ENCODE results near the gene CSTF2.
"Not testable (repeated sequence)": the region's sequence is repeated elsewhere in the genome, so short reads cannot be mapped to it uniquely, and the experiment has no call there.

The CSTF2 gene

GRCh38 chrX:100819837-100820666 is at the start of gene CSTF2:
TSS of gene CSTF2 (plus strand) at chrX:100820391. CDS start at chrX:100820417, 26 bp downstream.
- in situ Hi-C loops (cut with MboI; ENCODE audit: low sequenced_read_pairs) = no loop called here

GRCh38 chrX:100796371-100796770 is 23.8 kb upstream of the CSTF2 start:
- in situ Hi-C loops (cut with MboI; ENCODE audit: low sequenced_read_pairs) = not testable (repeated sequence)

GRCh38 chrX:100797359-100797758 is 22.8 kb upstream of the CSTF2 start:
- in situ Hi-C loops (cut with MboI; ENCODE audit: low sequenced_read_pairs) = no loop called here

GRCh38 chrX:100798484-100799214 is 21.5 kb upstream of the CSTF2 start:
- in situ Hi-C loops (cut with MboI; ENCODE audit: low sequenced_read_pairs) = no loop called here

- in situ Hi-C loops (cut with MboI; ENCODE audit: low sequenced_read_pairs) = no loop called here
Measured at GRCh38 chrX:100802843-100803242, 17.3 kb upstream of the CSTF2 start.

- in situ Hi-C loops (cut with MboI; ENCODE audit: low sequenced_read_pairs) = no loop called here
Measured at GRCh38 chrX:100804780-100805179, 15.4 kb upstream of the CSTF2 start.

- in situ Hi-C loops (cut with MboI; ENCODE audit: low sequenced_read_pairs) = not testable (repeated sequence)
Measured at GRCh38 chrX:100808265-100808664, 11.9 kb upstream of the CSTF2 start.

- in situ Hi-C loops (cut with MboI; ENCODE audit: low sequenced_read_pairs) = no loop called here
Measured at GRCh38 chrX:100812216-100813158, 7.7 kb upstream of the CSTF2 start.

- in situ Hi-C loops (cut with MboI; ENCODE audit: low sequenced_read_pairs) = no loop called here
Measured at GRCh38 chrX:100817340-100817739, 2.9 kb upstream of the CSTF2 start.

GRCh38 chrX:100819534-100819836 is 706 bp upstream of the CSTF2 start:
- in situ Hi-C loops (cut with MboI; ENCODE audit: low sequenced_read_pairs) = no loop called here

- in situ Hi-C loops (cut with MboI; ENCODE audit: low sequenced_read_pairs) = no loop called here
Measured at GRCh38 chrX:100829730-100830129, 9.5 kb downstream of the CSTF2 start.

- in situ Hi-C loops (cut with MboI; ENCODE audit: low sequenced_read_pairs) = no loop called here
Measured at GRCh38 chrX:100830143-100830542, 10.0 kb downstream of the CSTF2 start.

GRCh38 chrX:100830547-100830946 is 10.4 kb downstream of the CSTF2 start:
- in situ Hi-C loops (cut with MboI; ENCODE audit: low sequenced_read_pairs) = no loop called here

GRCh38 chrX:100831219-100831946 is 11.2 kb downstream of the CSTF2 start:
- in situ Hi-C loops (cut with MboI; ENCODE audit: low sequenced_read_pairs) = no loop called here

GRCh38 chrX:100850317-100850716 is 30.1 kb downstream of the CSTF2 start:
- in situ Hi-C loops (cut with MboI; ENCODE audit: low sequenced_read_pairs) = no loop called here

GRCh38 chrX:100852810-100853209 is 32.6 kb downstream of the CSTF2 start:
- in situ Hi-C loops (cut with MboI; ENCODE audit: low sequenced_read_pairs) = no loop called here

GRCh38 chrX:100863326-100863864 is 43.2 kb downstream of the CSTF2 start:
- in situ Hi-C loops (cut with MboI; ENCODE audit: low sequenced_read_pairs) = no loop called here

- in situ Hi-C loops (cut with MboI; ENCODE audit: low sequenced_read_pairs) = no loop called here
Measured at GRCh38 chrX:100864657-100865391, 44.6 kb downstream of the CSTF2 start.

GRCh38 chrX:100868273-100868672 is 48.1 kb downstream of the CSTF2 start:
- in situ Hi-C loops (cut with MboI; ENCODE audit: low sequenced_read_pairs) = no loop called here

- in situ Hi-C loops (cut with MboI; ENCODE audit: low sequenced_read_pairs) = no loop called here
Measured at GRCh38 chrX:100870527-100870926, 50.3 kb downstream of the CSTF2 start.
